HepG2 (cell line): ENCODE results near the gene ZNF700. TPM values are rescaled to one million over a fixed set of nuclear protein-coding genes. Genes with fewer than 3 reads are reported as not detected.

Experiments used
- AKAP8 ChIP-seq: sonication (generic); formaldehyde crosslinking; IDR thresholded peaks from 2 replicates; pipeline ENCODE4 v1.5.1; 2020; ENCODE audit warnings: mild to moderate bottlenecking, missing genetic modification reagents
- ARID4A ChIP-seq: sonication (generic); formaldehyde crosslinking; IDR thresholded peaks from 2 replicates; pipeline ENCODE4 v1.5.0; 2020; ENCODE audit warnings: mild to moderate bottlenecking, missing genetic modification reagents, borderline replicate concordance
- BORCS8-MEF2B ChIP-seq: sonication (generic); formaldehyde crosslinking; IDR thresholded peaks from 2 replicates; pipeline ENCODE4 v1.8.0; 2022; ENCODE audit warnings: mild to moderate bottlenecking, missing genetic modification reagents
- CAMTA2 ChIP-seq: sonication (generic); formaldehyde crosslinking; IDR thresholded peaks from 2 replicates; pipeline ENCODE4 v1.4.0; 2020; ENCODE audit warnings: mild to moderate bottlenecking, missing genetic modification reagents, borderline replicate concordance
- ERF ChIP-seq: IDR thresholded peaks from 2 replicates; pipeline ENCODE4 v1.6.1; 2018; ENCODE audit warnings: missing biosample characterization, missing genetic modification reagents
- HINFP ChIP-seq: sonication (generic); formaldehyde crosslinking; IDR thresholded peaks from 2 replicates; pipeline ENCODE4 v1.4.0; 2020; ENCODE audit warnings: low read depth, mild to moderate bottlenecking, missing genetic modification reagents
- KAT8 ChIP-seq: IDR thresholded peaks from 2 replicates; pipeline ENCODE4 v1.6.1; 2016; ENCODE audit warnings: missing genetic modification reagents, missing compliant biosample characterization
- MZF1 ChIP-seq: sonication (generic); formaldehyde crosslinking; IDR thresholded peaks from 2 replicates; pipeline ENCODE4 v1.8.1; 2023; ENCODE audit warnings: mild to moderate bottlenecking, missing genetic modification reagents, borderline replicate concordance
- NR0B2 ChIP-seq: sonication (generic); formaldehyde crosslinking; IDR thresholded peaks from 2 replicates; pipeline ENCODE4 v1.4.0; 2020; ENCODE audit warnings: mild to moderate bottlenecking, missing genetic modification reagents
- RBFOX2 ChIP-seq: fragments of 200-400 bp; formaldehyde crosslinking; IDR thresholded peaks from 2 replicates; pipeline ENCODE4 v1.6.1; 2017; ENCODE audit warnings: low read depth, mild to moderate bottlenecking, low read length
- RXRA ChIP-seq: sonication (generic); formaldehyde crosslinking; IDR thresholded peaks from 2 replicates; pipeline ENCODE4 v1.5.1; 2020; ENCODE audit warnings: missing genetic modification reagents
- RXRB ChIP-seq: IDR thresholded peaks from 2 replicates; pipeline ENCODE4 v1.6.1; 2016; ENCODE audit warnings: borderline replicate concordance, missing genetic modification reagents, missing compliant biosample characterization
- SAP130 ChIP-seq: IDR thresholded peaks from 2 replicates; pipeline ENCODE4 v1.6.1; 2016; ENCODE audit warnings: low read depth
- ZEB1 ChIP-seq: IDR thresholded peaks from 2 replicates; pipeline ENCODE4 v1.6.1; 2012; ENCODE audit warnings: mild to moderate bottlenecking, low read depth, inconsistent platforms; ENCODE audit not compliant: insufficient replicate concordance
- ZFYVE20 ChIP-seq: sonication (generic); formaldehyde crosslinking; IDR thresholded peaks from 2 replicates; pipeline ENCODE4 v1.8.0; 2023; ENCODE audit warnings: low read depth, mild to moderate bottlenecking, moderate library complexity, missing genetic modification reagents, borderline replicate concordance
- ZNF207 ChIP-seq: fragments of 450-650 bp; IDR thresholded peaks from 2 replicates; pipeline ENCODE4 v1.6.1; 2016; ENCODE audit warnings: antibody characterized with exemption, borderline replicate concordance
- ZNF44 ChIP-seq: sonication (generic); formaldehyde crosslinking; IDR thresholded peaks from 2 replicates; pipeline ENCODE4 v1.5.1; 2020; ENCODE audit warnings: mild to moderate bottlenecking, missing genetic modification reagents
- ZNF567 ChIP-seq: sonication (generic); formaldehyde crosslinking; IDR thresholded peaks from 2 replicates; pipeline ENCODE4 v1.8.1; 2023; ENCODE audit warnings: mild to moderate bottlenecking, missing genetic modification reagents, borderline replicate concordance
- polyA plus RNA-seq, 8 experiments: library from polyadenylated mRNA; depleted of rRNA in 3 of 8; stranded (reverse) in 7 of 8; unstranded in 1 of 8; fragments of >200 nt; fragmentation: Illumina TruSeq in 4 of 8; extraction: Trizol in 4 of 8; gene quantifications; 2 replicates each; pipeline versions ENCODE4 v1.2.1 to v1.2.3, GENCODE V29; 2011 to 2016; ENCODE audit warnings: low read depth in 4 of 8, missing spikeins in 1 of 8, mixed read lengths in 1 of 8; ENCODE audit not compliant: insufficient read depth in 1 of 8
- total RNA-seq, 5 experiments: library from RNA; depleted of rRNA; stranded (reverse); fragments of >200 nt; fragmentation: Illumina TruSeq; extraction: Trizol; gene quantifications; 2 replicates each; pipeline ENCODE4 v1.2.3, GENCODE V29; 2016; ENCODE audit warnings: low read depth in 1 of 5
- TF ChIP-seq, protein P1 (sequence below): sonication (generic); formaldehyde crosslinking; IDR thresholded peaks from 2 replicates; pipeline ENCODE4 v1.4.0; 2020; ENCODE audit warnings: mild to moderate bottlenecking, missing genetic modification reagents

Gene ZNF700
- total and polyA plus RNA-seq, 2 of the 13 experiments (the other 11 are each of a cell fraction or from before 2014, with no cell fraction given): 6.0 to 12.8 TPM

- TF ChIP-seq, protein P1, sequence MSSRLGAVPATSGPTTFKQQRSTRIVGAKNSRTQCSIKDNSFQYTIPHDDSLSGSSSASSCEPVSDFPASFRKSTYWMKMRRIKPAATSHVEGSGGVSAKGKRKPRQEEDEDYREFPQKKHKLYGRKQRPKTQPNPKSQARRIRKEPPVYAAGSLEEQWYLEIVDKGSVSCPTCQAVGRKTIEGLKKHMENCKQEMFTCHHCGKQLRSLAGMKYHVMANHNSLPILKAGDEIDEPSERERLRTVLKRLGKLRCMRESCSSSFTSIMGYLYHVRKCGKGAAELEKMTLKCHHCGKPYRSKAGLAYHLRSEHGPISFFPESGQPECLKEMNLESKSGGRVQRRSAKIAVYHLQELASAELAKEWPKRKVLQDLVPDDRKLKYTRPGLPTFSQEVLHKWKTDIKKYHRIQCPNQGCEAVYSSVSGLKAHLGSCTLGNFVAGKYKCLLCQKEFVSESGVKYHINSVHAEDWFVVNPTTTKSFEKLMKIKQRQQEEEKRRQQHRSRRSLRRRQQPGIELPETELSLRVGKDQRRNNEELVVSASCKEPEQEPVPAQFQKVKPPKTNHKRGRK: no peak
- peak; percentile 74; the same call in 1 of the 2 replicates for TF ChIP-seq ARID4A (CRISPR knock-in tag)
- no peak for TF ChIP-seq CAMTA2 (CRISPR knock-in tag)
- TF ChIP-seq ZNF207: no peak
- peak; percentile 83 for TF ChIP-seq BORCS8-MEF2B
- no peak for TF ChIP-seq MZF1
- TF ChIP-seq SAP130 (CRISPR knock-in tag): peak; percentile 85
- TF ChIP-seq ZFYVE20 (CRISPR knock-in tag): no peak
- TF ChIP-seq AKAP8: 0 out of 2 replicates have a peak, but pooled peaks have one; percentile 25
- TF ChIP-seq RBFOX2: peak; percentile 96
- TF ChIP-seq HINFP (CRISPR knock-in tag): no peak
- TF ChIP-seq ZNF567 (CRISPR knock-in tag): no peak
- TF ChIP-seq KAT8 (CRISPR knock-in tag): peak; percentile 62; the same call in 1 of the 2 replicates
- peak; percentile 78 for TF ChIP-seq ERF (CRISPR knock-in tag)
- peak; percentile 39 for TF ChIP-seq RXRA (CRISPR knock-in tag)
- no peak for TF ChIP-seq NR0B2 (CRISPR knock-in tag)
- TF ChIP-seq ZEB1: peak; percentile 1
- TF ChIP-seq RXRB (CRISPR knock-in tag): peak; percentile 27; the same call in 1 of the 2 replicates
- TF ChIP-seq ZNF44: no peak
Measured at GRCh38 chr19:11924886-11925650, at the start of gene ZNF700 (continued).
